HepG2 (cell line): ENCODE results near the gene TRERF1. TPM values are rescaled to one million over a fixed set of nuclear protein-coding genes. Genes with fewer than 3 reads are reported as not detected.
A peak's percentile ranks its signal among the peaks of the same experiment; 100 is the strongest.

Source experiments
- ATF1 ChIP-seq: IDR thresholded peaks from 2 replicates; pipeline ENCODE4 v1.6.1; 2016; ENCODE audit warnings: mild to moderate bottlenecking, control low read depth
- EEA1 ChIP-seq: sonication (generic); formaldehyde crosslinking; IDR thresholded peaks from 2 replicates; pipeline ENCODE4 v1.5.1; 2020; ENCODE audit warnings: mild to moderate bottlenecking, missing genetic modification reagents, borderline replicate concordance
- EP300 ChIP-seq, 3 experiments: sonication (generic) in 1 of 3; formaldehyde crosslinking in 1 of 3; IDR thresholded peaks; 2 replicates each; pipeline versions ENCODE4 v1.5.1 to v1.6.1; 2011 to 2020; ENCODE audit warnings: low read depth in 2 of 3, low read length in 2 of 3, borderline replicate concordance in 1 of 3, improper control_type of control experiment in 1 of 3, mild to moderate bottlenecking in 1 of 3, missing genetic modification reagents in 1 of 3, moderate library complexity in 1 of 3
- HNRNPL ChIP-seq: fragments of 200-400 bp; formaldehyde crosslinking; IDR thresholded peaks from 2 replicates; pipeline ENCODE4 v1.6.1; 2017; ENCODE audit warnings: mild to moderate bottlenecking, low read depth, low read length
- JDP2 ChIP-seq: sonication (generic); formaldehyde crosslinking; IDR thresholded peaks from 2 replicates; pipeline ENCODE4 v1.8.1; 2022; ENCODE audit warnings: missing genetic modification reagents, borderline replicate concordance
- KLF16 ChIP-seq, 2 experiments: sonication (generic) in 1 of 2; formaldehyde crosslinking in 1 of 2; IDR thresholded peaks; 2 replicates each; pipeline versions ENCODE4 v1.6.1 to v1.8.0; 2016 to 2023; ENCODE audit warnings: missing genetic modification reagents in 2 of 2, missing compliant biosample characterization in 1 of 2
- MEF2D ChIP-seq: sonication (generic); formaldehyde crosslinking; IDR thresholded peaks from 2 replicates; pipeline ENCODE4 v1.5.1; 2020; ENCODE audit warnings: mild to moderate bottlenecking, missing genetic modification reagents
- ZBTB3 ChIP-seq: sonication (generic); formaldehyde crosslinking; IDR thresholded peaks from 2 replicates; pipeline ENCODE4 v1.4.0; 2020; ENCODE audit warnings: low read depth, mild to moderate bottlenecking, moderate library complexity, missing genetic modification reagents, borderline replicate concordance
- ZNF160 ChIP-seq: sonication (generic); formaldehyde crosslinking; IDR thresholded peaks from 2 replicates; pipeline ENCODE4 v1.8.0; 2022; ENCODE audit warnings: mild to moderate bottlenecking, inconsistent platforms, missing genetic modification reagents
- ZNF333 ChIP-seq: sonication (generic); formaldehyde crosslinking; IDR thresholded peaks from 2 replicates; pipeline ENCODE4 v1.4.0; 2020; ENCODE audit warnings: mild to moderate bottlenecking, missing genetic modification reagents, borderline replicate concordance
- ZNF383 ChIP-seq: sonication (generic); formaldehyde crosslinking; IDR thresholded peaks from 2 replicates; pipeline ENCODE4 v1.4.0; 2020; ENCODE audit warnings: missing genetic modification reagents, mild to moderate bottlenecking, borderline replicate concordance
- ZNF558 ChIP-seq: sonication (generic); formaldehyde crosslinking; IDR thresholded peaks from 2 replicates; pipeline ENCODE4 v1.9.0; 2022; ENCODE audit warnings: mild to moderate bottlenecking, missing genetic modification reagents, borderline replicate concordance
- ZNF768 ChIP-seq: sonication (generic); formaldehyde crosslinking; IDR thresholded peaks from 2 replicates; pipeline ENCODE4 v1.4.0; 2020; ENCODE audit warnings: missing genetic modification reagents
- ZNF781 ChIP-seq: sonication (generic); formaldehyde crosslinking; IDR thresholded peaks from 2 replicates; pipeline ENCODE4 v1.5.1; 2020; ENCODE audit warnings: borderline replicate concordance, mild to moderate bottlenecking, missing genetic modification reagents; ENCODE audit errors: not compliant biosample characterization
- polyA plus RNA-seq, 8 experiments: library from polyadenylated mRNA; depleted of rRNA in 3 of 8; stranded (reverse) in 7 of 8; unstranded in 1 of 8; fragments of >200 nt; fragmentation: Illumina TruSeq in 4 of 8; extraction: Trizol in 4 of 8; gene quantifications; 2 replicates each; pipeline versions ENCODE4 v1.2.1 to v1.2.3, GENCODE V29; 2011 to 2016; ENCODE audit warnings: low read depth in 4 of 8, missing spikeins in 1 of 8, mixed read lengths in 1 of 8; ENCODE audit not compliant: insufficient read depth in 1 of 8
- total RNA-seq, 5 experiments: library from RNA; depleted of rRNA; stranded (reverse); fragments of >200 nt; fragmentation: Illumina TruSeq; extraction: Trizol; gene quantifications; 2 replicates each; pipeline ENCODE4 v1.2.3, GENCODE V29; 2016; ENCODE audit warnings: low read depth in 1 of 5
- TF ChIP-seq, protein P1 (sequence below): sonication (generic); formaldehyde crosslinking; IDR thresholded peaks from 2 replicates; pipeline ENCODE4 v1.5.0; 2020; ENCODE audit warnings: mild to moderate bottlenecking, missing genetic modification reagents
- TF ChIP-seq, protein P2 (sequence below): sonication (generic); formaldehyde crosslinking; IDR thresholded peaks from 2 replicates; pipeline ENCODE4 v1.8.0; 2022; ENCODE audit warnings: missing genetic modification reagents, low read depth, mild to moderate bottlenecking, borderline replicate concordance
- TF ChIP-seq, protein P3 (sequence below): sonication (generic); formaldehyde crosslinking; IDR thresholded peaks from 2 replicates; pipeline ENCODE4 v1.5.0; 2020; ENCODE audit warnings: missing genetic modification reagents
- TF ChIP-seq, protein P4 (sequence below): sonication (generic); formaldehyde crosslinking; IDR thresholded peaks from 2 replicates; pipeline ENCODE4 v1.5.1; 2020; ENCODE audit warnings: mild to moderate bottlenecking, missing genetic modification reagents, moderate library complexity

TRERF1 gene
- total and polyA plus RNA-seq, 2 of the 13 experiments (the other 11 are each of a cell fraction or from before 2014, with no cell fraction given): 0.02 TPM; not detected in 1

DNA sequence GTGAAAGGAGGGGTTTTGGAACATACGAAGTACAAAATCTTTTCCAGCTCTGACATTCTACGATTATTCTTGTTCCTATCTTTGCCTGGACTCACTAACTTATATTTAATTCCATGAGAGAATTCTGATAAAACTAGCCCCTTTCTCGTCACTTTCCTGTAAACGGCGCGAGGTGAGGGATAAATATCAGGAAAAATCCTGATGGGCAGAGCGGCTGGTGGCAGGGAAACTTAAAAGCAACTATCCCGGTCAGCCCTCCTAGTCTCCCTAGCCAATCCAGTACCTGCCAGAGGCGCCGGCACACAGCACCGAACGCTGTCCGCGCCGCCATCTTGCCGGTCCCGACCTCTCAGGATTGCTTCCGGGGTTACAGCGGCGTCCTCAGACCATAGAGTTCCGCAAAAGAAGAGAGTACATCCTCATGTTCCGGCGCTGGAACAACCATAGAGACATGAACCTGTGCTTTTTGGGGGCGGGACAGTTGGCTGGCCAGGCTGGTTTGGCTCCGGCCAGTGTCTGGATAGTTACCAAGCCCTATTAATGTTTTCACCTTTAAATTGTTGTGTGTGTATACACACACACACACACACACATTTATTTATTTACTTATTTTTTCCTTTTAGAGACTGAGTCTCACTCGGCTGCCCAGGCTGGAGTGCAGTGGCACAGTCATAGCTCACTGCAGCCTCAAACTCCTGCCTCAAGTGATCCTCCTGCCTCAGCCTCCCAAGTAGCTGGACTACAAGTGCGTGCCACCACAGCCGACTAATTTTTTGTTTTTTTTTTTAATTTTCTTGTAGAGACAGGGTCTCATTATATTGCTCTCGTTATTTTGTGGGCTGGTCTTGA lies 234.0 kb downstream of the TRERF1 start, which contains the start of gene MRPS10 (continued):
- TF ChIP-seq, protein P1, sequence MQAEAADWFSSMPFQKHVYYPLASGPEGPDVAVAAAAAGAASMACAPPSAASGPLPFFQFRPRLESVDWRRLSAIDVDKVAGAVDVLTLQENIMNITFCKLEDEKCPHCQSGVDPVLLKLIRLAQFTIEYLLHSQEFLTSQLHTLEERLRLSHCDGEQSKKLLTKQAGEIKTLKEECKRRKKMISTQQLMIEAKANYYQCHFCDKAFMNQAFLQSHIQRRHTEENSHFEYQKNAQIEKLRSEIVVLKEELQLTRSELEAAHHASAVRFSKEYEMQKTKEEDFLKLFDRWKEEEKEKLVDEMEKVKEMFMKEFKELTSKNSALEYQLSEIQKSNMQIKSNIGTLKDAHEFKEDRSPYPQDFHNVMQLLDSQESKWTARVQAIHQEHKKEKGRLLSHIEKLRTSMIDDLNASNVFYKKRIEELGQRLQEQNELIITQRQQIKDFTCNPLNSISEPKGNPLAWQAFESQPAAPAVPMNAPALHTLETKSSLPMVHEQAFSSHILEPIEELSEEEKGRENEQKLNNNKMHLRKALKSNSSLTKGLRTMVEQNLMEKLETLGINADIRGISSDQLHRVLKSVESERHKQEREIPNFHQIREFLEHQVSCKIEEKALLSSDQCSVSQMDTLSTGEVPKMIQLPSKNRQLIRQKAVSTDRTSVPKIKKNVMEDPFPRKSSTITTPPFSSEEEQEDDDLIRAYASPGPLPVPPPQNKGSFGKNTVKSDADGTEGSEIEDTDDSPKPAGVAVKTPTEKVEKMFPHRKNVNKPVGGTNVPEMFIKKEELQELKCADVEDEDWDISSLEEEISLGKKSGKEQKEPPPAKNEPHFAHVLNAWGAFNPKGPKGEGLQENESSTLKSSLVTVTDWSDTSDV: no peak
- no peak for TF ChIP-seq EEA1 (CRISPR knock-in tag)
- TF ChIP-seq ZBTB3 (CRISPR knock-in tag): no peak; the same call in 1 of the 2 replicates
- TF ChIP-seq ZNF383 (CRISPR knock-in tag): no peak
- TF ChIP-seq ZNF768: peak; percentile 76; the same call in 1 of the 2 replicates
- no peak for TF ChIP-seq ZNF333 (CRISPR knock-in tag)
- peak; percentile 86 for TF ChIP-seq ATF1
- peak in 1 of 2 experiments; percentile 99; a peak in 2 of 4 replicates for TF ChIP-seq KLF16 (CRISPR knock-in tag; IDR thresholded peaks at IDR 0.05)
- TF ChIP-seq, protein P2, sequence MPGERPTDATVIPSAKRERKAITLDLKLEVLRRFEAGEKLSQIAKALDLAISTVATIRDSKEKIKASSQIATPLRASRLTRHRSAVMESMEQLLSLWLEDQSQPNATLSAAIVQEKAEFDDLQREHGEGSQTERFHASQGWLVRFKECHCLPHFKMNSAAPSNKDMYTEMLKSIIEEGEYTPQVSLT (CRISPR knock-in tag): no peak
- peak; percentile 49; the same call in 1 of the 2 replicates for TF ChIP-seq MEF2D (CRISPR knock-in tag)
- TF ChIP-seq ZNF160: no peak
- TF ChIP-seq JDP2 (CRISPR knock-in tag): no peak
- TF ChIP-seq HNRNPL: no peak
- TF ChIP-seq, protein P3, sequence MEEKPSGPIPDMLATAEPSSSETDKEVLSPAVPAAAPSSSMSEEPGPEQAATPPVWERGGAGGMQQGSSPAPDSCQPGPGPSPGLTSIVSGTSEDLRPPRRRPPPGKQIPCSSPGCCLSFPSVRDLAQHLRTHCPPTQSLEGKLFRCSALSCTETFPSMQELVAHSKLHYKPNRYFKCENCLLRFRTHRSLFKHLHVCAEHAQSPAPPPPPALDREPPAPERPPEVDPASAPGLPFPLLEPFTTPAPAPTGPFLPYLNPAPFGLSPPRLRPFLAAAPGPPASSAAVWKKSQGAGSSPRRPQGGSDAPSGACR (CRISPR knock-in tag): peak; percentile 79
- TF ChIP-seq ZNF558 (CRISPR knock-in tag): peak; percentile 75; the same call in 1 of the 2 replicates
- TF ChIP-seq, protein P4, sequence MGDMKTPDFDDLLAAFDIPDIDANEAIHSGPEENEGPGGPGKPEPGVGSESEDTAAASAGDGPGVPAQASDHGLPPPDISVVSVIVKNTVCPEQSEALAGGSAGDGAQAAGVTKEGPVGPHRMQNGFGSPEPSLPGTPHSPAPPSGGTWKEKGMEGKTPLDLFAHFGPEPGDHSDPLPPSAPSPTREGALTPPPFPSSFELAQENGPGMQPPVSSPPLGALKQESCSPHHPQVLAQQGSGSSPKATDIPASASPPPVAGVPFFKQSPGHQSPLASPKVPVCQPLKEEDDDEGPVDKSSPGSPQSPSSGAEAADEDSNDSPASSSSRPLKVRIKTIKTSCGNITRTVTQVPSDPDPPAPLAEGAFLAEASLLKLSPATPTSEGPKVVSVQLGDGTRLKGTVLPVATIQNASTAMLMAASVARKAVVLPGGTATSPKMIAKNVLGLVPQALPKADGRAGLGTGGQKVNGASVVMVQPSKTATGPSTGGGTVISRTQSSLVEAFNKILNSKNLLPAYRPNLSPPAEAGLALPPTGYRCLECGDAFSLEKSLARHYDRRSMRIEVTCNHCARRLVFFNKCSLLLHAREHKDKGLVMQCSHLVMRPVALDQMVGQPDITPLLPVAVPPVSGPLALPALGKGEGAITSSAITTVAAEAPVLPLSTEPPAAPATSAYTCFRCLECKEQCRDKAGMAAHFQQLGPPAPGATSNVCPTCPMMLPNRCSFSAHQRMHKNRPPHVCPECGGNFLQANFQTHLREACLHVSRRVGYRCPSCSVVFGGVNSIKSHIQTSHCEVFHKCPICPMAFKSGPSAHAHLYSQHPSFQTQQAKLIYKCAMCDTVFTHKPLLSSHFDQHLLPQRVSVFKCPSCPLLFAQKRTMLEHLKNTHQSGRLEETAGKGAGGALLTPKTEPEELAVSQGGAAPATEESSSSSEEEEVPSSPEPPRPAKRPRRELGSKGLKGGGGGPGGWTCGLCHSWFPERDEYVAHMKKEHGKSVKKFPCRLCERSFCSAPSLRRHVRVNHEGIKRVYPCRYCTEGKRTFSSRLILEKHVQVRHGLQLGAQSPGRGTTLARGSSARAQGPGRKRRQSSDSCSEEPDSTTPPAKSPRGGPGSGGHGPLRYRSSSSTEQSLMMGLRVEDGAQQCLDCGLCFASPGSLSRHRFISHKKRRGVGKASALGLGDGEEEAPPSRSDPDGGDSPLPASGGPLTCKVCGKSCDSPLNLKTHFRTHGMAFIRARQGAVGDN (CRISPR knock-in tag): peak; percentile 85
- no peak for TF ChIP-seq ZNF781 (CRISPR knock-in tag)
- peak in 1 of 2 experiments; percentile 33; a peak in 1 of 4 replicates for TF ChIP-seq EP300 (IDR thresholded peaks at IDR 0.05; ENCODE audit: low read depth in 2 of 2, low read length in 2 of 2)
- no peak; the same call in 1 of the 2 replicates for TF ChIP-seq EP300 (CRISPR knock-in tag; IDR thresholded peaks at IDR 0.05; ENCODE audit: borderline replicate concordance)
